Heart left ventricle (tissue), 13 donors: Measurements from ENCODE around the gene CDKN1C.

Experiments
- CTCF ChIP-seq, 12 donors: fragments of 200-600 bp; sonication (generic) in 4 of 12; IDR thresholded peaks; one replicate each; pipeline versions ENCODE4 v1.5.0 to v1.8.0; 2018 to 2022; ENCODE audit warnings: antibody characterized with exemption in 12 of 12, mild to moderate bottlenecking in 5 of 12
- POLR2A ChIP-seq, 2 donors: fragments of 450-650 bp; IDR thresholded peaks; one replicate each; pipeline ENCODE4 v1.6.1; 2017; ENCODE audit warnings: antibody characterized with exemption in 2 of 2, mild to moderate bottlenecking in 2 of 2, moderate library complexity in 2 of 2
- donor health status: ischemic (EF 13 %, LVEDD 7.1; RV severe dilation, severe dysfunction).
- donor health status: DM: no; HTN: yes; CAD: no.
- donor health status: DM: no; HTN: no; CAD: no.
- donor health status: ischemic (EF 25% LVEDD 6.9; RV normal size, moderate dysfunction).
- donor health status: ischemic (EF 25% LVEDD 5.7; RV mildly dilated, moderate dysfunction).
- donor health status: ischemic (EF 35%, LVEDD 5.7; RV mildly dilated, moderate dysfunction).
- donor health status: nonischemic (EF 11% LVEDD 7.7; RV severe dilation, severe dysfunction).
- donor health status: DM: yes; HTN: yes; CAD: no.
- donor health status: PGD.
- donor health status: ischemic (EF 29% LVEDD 5.4; RV normal size, mild dysfunction).
- donor health status: nonischemic (EF 23%, LVEDD 6.1; RV moderate dilation, normal function).

DNA sequence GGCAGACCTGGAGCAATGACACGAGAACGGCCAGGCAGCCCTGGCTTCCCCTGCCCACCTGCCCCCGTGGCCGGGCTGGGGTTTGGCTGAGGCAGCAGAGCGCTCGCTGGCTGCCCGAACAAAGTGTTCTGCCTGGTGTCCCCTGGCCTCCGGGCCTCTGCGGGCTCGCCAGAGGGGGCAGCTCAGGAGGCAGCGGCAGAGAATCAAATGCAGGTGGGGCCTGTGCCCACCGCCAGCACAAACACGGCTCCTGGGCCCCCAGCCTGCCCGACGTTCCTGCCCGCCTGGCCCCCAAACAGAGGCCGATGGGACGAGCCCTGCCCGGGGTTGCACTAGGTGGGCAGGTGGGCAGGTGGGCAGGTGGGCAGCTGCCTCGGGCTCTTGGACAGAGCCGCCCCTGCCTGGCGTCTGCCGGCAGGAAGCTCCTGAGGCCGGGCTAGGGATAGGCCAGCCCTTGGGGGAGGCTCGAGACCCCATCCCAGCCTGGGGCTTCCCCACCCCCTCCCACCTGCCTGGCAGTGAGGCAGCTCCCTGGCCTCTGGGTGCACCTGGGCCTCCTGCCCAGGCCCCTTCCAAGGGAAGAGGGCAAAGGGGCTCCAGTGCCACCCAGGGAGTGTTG is 46.8 kb downstream of the CDKN1C start:
- no peak for TF ChIP-seq CTCF (IDR thresholded peaks at IDR 0.05)
- TF ChIP-seq POLR2A (IDR thresholded peaks at IDR 0.05) = no peak
